WI38 (cell line): ENCODE results near the gene CACNG5.

Experiments used
- H3K4me3 ChIP-seq: 2 replicates; pipeline ENCODE4 v1.5.1; 2011; ENCODE audit warnings: low read depth, mild to moderate bottlenecking, control low read depth, low read length
- CTCF ChIP-seq: IDR thresholded peaks from 2 replicates; pipeline ENCODE4 v1.5.1; 2012; ENCODE audit warnings: low read depth, mild to moderate bottlenecking, control low read depth, low read length

Gene CACNG5

GRCh38 chr17:66810951-66811682, 23.8 kb upstream of the CACNG5 start:
- no peak overlapping the region for H3K4me3 ChIP-seq
- TF ChIP-seq CTCF: no peak

GRCh38 chr17:66811683-66812054, 23.2 kb upstream of the CACNG5 start:
- TF ChIP-seq CTCF: no peak

GRCh38 chr17:66812571-66812970, 22.3 kb upstream of the CACNG5 start:
- TF ChIP-seq CTCF: no peak
- H3K4me3 ChIP-seq: no peak overlapping the region

More at GRCh38 chr17:66811683-66812054, 23.2 kb upstream of the CACNG5 start:
- no peak overlapping the region for H3K4me3 ChIP-seq

- no peak overlapping the region for H3K4me3 ChIP-seq
- no peak for TF ChIP-seq CTCF
Measured at GRCh38 chr17:66813296-66813695, 21.6 kb upstream of the CACNG5 start.

GRCh38 chr17:66814026-66814425, 20.9 kb upstream of the CACNG5 start:
- H3K4me3 ChIP-seq: no peak overlapping the region

GRCh38 chr17:66814570-66814969, 20.3 kb upstream of the CACNG5 start:
- no peak overlapping the region for H3K4me3 ChIP-seq
- no peak for TF ChIP-seq CTCF

More at GRCh38 chr17:66814026-66814425, 20.9 kb upstream of the CACNG5 start:
- TF ChIP-seq CTCF: no peak

GRCh38 chr17:66817750-66818149, 17.2 kb upstream of the CACNG5 start:
- no peak overlapping the region for H3K4me3 ChIP-seq
- no peak for TF ChIP-seq CTCF
